CD14-positive monocyte (primary cell): Measurements from ENCODE around the gene ZNF800. TPM values are rescaled to one million over a fixed set of nuclear protein-coding genes. Genes with fewer than 3 reads are reported as not detected.
"Not testable (repeated sequence)": the region's sequence is repeated elsewhere in the genome, so short reads cannot be mapped to it uniquely, and the experiment has no call there.

ENCODE experiments used
- DNase-seq, 3 donors: peaks; one replicate each; pipeline ENCODE4 v3.0.0-alpha.2; 2011 to 2022
- H2AFZ ChIP-seq: 2 replicates; pipeline ENCODE4 v1.6.0; 2012; ENCODE audit warnings: mild to moderate bottlenecking, low read depth, low read length, inconsistent platforms; ENCODE audit not compliant: insufficient read depth, poor library complexity, severe bottlenecking
- H3K27ac ChIP-seq, 2 donors: 1 replicate in 1 of 2; 2 replicates in 1 of 2; pipeline ENCODE4 v1.5.1; 2012 to 2013; ENCODE audit warnings: low read length in 2 of 2, control low read depth in 1 of 2, inconsistent platforms in 1 of 2, low read depth in 1 of 2, mild to moderate bottlenecking in 1 of 2
- H3K27me3 ChIP-seq, 2 donors: one replicate each; pipeline versions ENCODE4 v1.6.0 to v1.6.1; 2011 to 2013; ENCODE audit warnings: low read length in 2 of 2; ENCODE audit not compliant: control insufficient read depth in 2 of 2, insufficient read depth in 2 of 2
- H3K36me3 ChIP-seq, 2 donors: replicated peaks in 1 of 2; 1 replicate in 1 of 2; 2 replicates in 1 of 2; pipeline versions ENCODE4 v1.5.1 to v1.6.1; 2012 to 2013; ENCODE audit warnings: low read length in 2 of 2, control low read depth in 1 of 2, inconsistent platforms in 1 of 2, mild to moderate bottlenecking in 1 of 2; ENCODE audit not compliant: insufficient read depth in 2 of 2, control insufficient read depth in 1 of 2
- H3K4me1 ChIP-seq, 2 donors: 1 replicate in 1 of 2; 2 replicates in 1 of 2; pipeline versions ENCODE4 v1.5.1 to v1.6.1; 2012 to 2013; ENCODE audit warnings: low read length in 2 of 2, control low read depth in 1 of 2, inconsistent platforms in 1 of 2, mild to moderate bottlenecking in 1 of 2, moderate library complexity in 1 of 2; ENCODE audit not compliant: insufficient read depth in 2 of 2, control insufficient read depth in 1 of 2
- H3K4me2 ChIP-seq: replicated peaks from 2 replicates; pipeline ENCODE3; 2012; ENCODE audit warnings: low read length, moderate library complexity, mild to moderate bottlenecking; ENCODE audit not compliant: poor library complexity, severe bottlenecking; ENCODE audit errors: extremely low read depth
- H3K4me3 ChIP-seq, 3 experiments: fragments of 200-600 bp in 1 of 3; sonication (generic) in 1 of 3; replicated peaks in 1 of 3; 1 replicate in 2 of 3; 2 replicates in 1 of 3; pipeline ENCODE4 v1.5.1; 2011 to 2013; ENCODE audit warnings: low read length in 3 of 3, mild to moderate bottlenecking in 3 of 3, control low read depth in 2 of 3, low read depth in 2 of 3, inconsistent platforms in 1 of 3, moderate library complexity in 1 of 3
- H3K79me2 ChIP-seq: 2 replicates; pipeline ENCODE4 v1.6.0; 2012; ENCODE audit warnings: mild to moderate bottlenecking, control low read depth, inconsistent platforms, low read length, moderate library complexity; ENCODE audit not compliant: insufficient read depth
- H3K9ac ChIP-seq: 2 replicates; pipeline ENCODE4 v1.6.0; 2017; ENCODE audit warnings: low read length, mild to moderate bottlenecking; ENCODE audit not compliant: insufficient read depth, poor library complexity, severe bottlenecking
- H3K9me3 ChIP-seq, 2 donors: replicated peaks in 1 of 2; 1 replicate in 1 of 2; 2 replicates in 1 of 2; pipeline versions ENCODE4 v1.5.1 to v1.6.1; 2012 to 2013; ENCODE audit warnings: low read length in 2 of 2, control low read depth in 1 of 2; ENCODE audit not compliant: control insufficient read depth in 1 of 2, insufficient read depth in 1 of 2
- H4K20me1 ChIP-seq: 2 replicates; pipeline ENCODE4 v1.6.0; 2012; ENCODE audit warnings: mild to moderate bottlenecking, low read length, control low read depth, moderate library complexity; ENCODE audit not compliant: insufficient read depth
- H3K27ac Mint-ChIP-seq, 7 donors: one replicate each; pipeline ENCODE4 v1.8.0; 2020; ENCODE audit warnings: mild to moderate bottlenecking in 7 of 7, mixed read lengths in 7 of 7, moderate library complexity in 6 of 7, inconsistent platforms in 2 of 7
- H3K27me3 Mint-ChIP-seq, 3 donors: one replicate each; pipeline ENCODE4 v1.8.0; 2021 to 2022; ENCODE audit warnings: low read depth in 3 of 3, mild to moderate bottlenecking in 3 of 3, mixed read lengths in 3 of 3, moderate library complexity in 3 of 3, inconsistent platforms in 1 of 3
- H3K36me3 Mint-ChIP-seq, 2 donors: one replicate each; pipeline ENCODE4 v1.8.0; 2020; ENCODE audit warnings: mixed read lengths in 2 of 2, inconsistent platforms in 1 of 2, mild to moderate bottlenecking in 1 of 2
- H3K4me1 Mint-ChIP-seq: one replicate; pipeline ENCODE4 v1.8.0; 2020; ENCODE audit warnings: mild to moderate bottlenecking, mixed read lengths
- H3K4me3 Mint-ChIP-seq, 2 donors: one replicate each; pipeline ENCODE4 v1.8.0; 2020; ENCODE audit warnings: mild to moderate bottlenecking in 2 of 2, mixed read lengths in 2 of 2, moderate library complexity in 1 of 2
- H3K9me3 Mint-ChIP-seq, 7 donors: one replicate each; pipeline ENCODE4 v1.8.0; 2020 to 2022; ENCODE audit warnings: mixed read lengths in 7 of 7, mild to moderate bottlenecking in 6 of 7, moderate library complexity in 6 of 7, inconsistent platforms in 2 of 7
- CTCF ChIP-seq: fragments of 200-600 bp; IDR thresholded peaks from one replicate; pipeline ENCODE4 v1.8.0; 2022; ENCODE audit warnings: antibody characterized with exemption, mild to moderate bottlenecking
- WGBS: methylation state at CpG from one replicate; pipeline ENCODE4 v1.1.5; 2013; ENCODE audit warnings: missing lambda C conversion rate; ENCODE audit not compliant: insufficient coverage; 5-methylcytosine and 5-hydroxymethylcytosine counted together
- intact Hi-C, 2 donors: fragments of 100-400 bp; cut with micrococcal nuclease; formaldehyde crosslinking; loops; one replicate each; pipeline versions ENCODE4 v1.15.0 to v1.15.1; 2023
- polyA plus RNA-seq, 3 donors: library from polyadenylated mRNA; depleted of rRNA in 1 of 3; unstranded in 2 of 3; stranded (reverse) in 1 of 3; fragments of 300-500 nt in 2 of 3; fragments of >200 nt in 1 of 3; fragmentation: Illumina TruSeq in 2 of 3; gene quantifications; 1 replicate in 2 of 3; 2 replicates in 1 of 3; pipeline ENCODE4 v1.2.3, GENCODE V29; 2012 to 2021

Gene ZNF800
- polyA plus RNA-seq, 3 donors: 11.8 to 19.6 (median 16.2) TPM

GRCh38 chr7:127404286-127405072, 12.0 kb upstream of the ZNF800 start:
- Mint-ChIP-seq H3K4me3 (no peak overlapping the region), H3K27me3 (peaks cover 22 to 41% (median 23%) of the 10 kb centered on the region in 3 donors), H3K27ac (no peak overlapping the region), H3K9me3 (peaks cover 0 to 3% (median 0%) of the 10 kb centered on the region in 7 donors), H3K36me3 (no peaks in the 10 kb centered on the region), H3K4me1 (no peaks in the 10 kb centered on the region)
- no CpG with 5 or more reads among the region's 3 CpGs for WGBS
- Histone ChIP-seq H3K4me3 (no peak overlapping the region), H2AFZ (no peak overlapping the region), H3K27ac (no peak overlapping the region), H3K9ac (no peak overlapping the region), H3K79me2 (no peaks in the 10 kb centered on the region), H3K4me1 (no peaks in the 10 kb centered on the region), H4K20me1 (no peaks in the 10 kb centered on the region), H3K36me3 (no peaks in the 10 kb centered on the region), H3K9me3 (no peaks in the 10 kb centered on the region), H3K27me3 (peaks cover 25 to 48% of the 10 kb centered on the region in 2 donors), H3K4me2 (no peak overlapping the region)
- intact Hi-C loops: no loop called here
- no peak for DNase-seq
- no peak for TF ChIP-seq CTCF

- no peak overlapping the region for H3K4me2 ChIP-seq
- H3K9me3 Mint-ChIP-seq: peaks cover 0 to 4% (median 2%) of the 10 kb centered on the region in 7 donors
- intact Hi-C loops: loop anchor here in 1 of 2 donors (10.0 kb wide), 1 partner anchor 259 kb away; the partner anchor contains the start of gene SND1
- peak overlapping the region in 1 of 2 donors; percentile 21 for H3K4me3 Mint-ChIP-seq
- peaks cover 19 to 31% (median 28%) of the 10 kb centered on the region in 3 donors for H3K27me3 Mint-ChIP-seq
- peaks cover 11 to 16% of the 10 kb centered on the region in 2 donors for H3K4me1 ChIP-seq
- peaks cover 15% of the 10 kb centered on the region for H3K79me2 ChIP-seq
- peaks cover 26% of the 10 kb centered on the region for H3K4me1 Mint-ChIP-seq
- no peak overlapping the region for H3K9ac ChIP-seq
- peak; percentile 80 to 87 (median 86) for DNase-seq
- H3K36me3 Mint-ChIP-seq: peaks cover 4% of the 10 kb centered on the region in 2 donors
- no peaks in the 10 kb centered on the region for H3K9me3 ChIP-seq
- peaks cover 6 to 18% of the 10 kb centered on the region in 2 donors for H3K27me3 ChIP-seq
- no peaks in the 10 kb centered on the region for H4K20me1 ChIP-seq
- TF ChIP-seq CTCF: peak; percentile 29
- no peak overlapping the region for H3K4me3 ChIP-seq
- WGBS: 67% methylated on average over 1 of the region's 1 CpG
- peak overlapping the region in 5 of 7 donors; percentile 22 to 76 (median 43) for H3K27ac Mint-ChIP-seq
- H3K36me3 ChIP-seq: no peaks in the 10 kb centered on the region
- H2AFZ ChIP-seq: no peak overlapping the region
- H3K27ac ChIP-seq: no peak overlapping the region
These were observed 3.7 kb upstream of the ZNF800 start for GRCh38 chr7:127396184-127396583.

GRCh38 chr7:127395104-127395503, 2.6 kb upstream of the ZNF800 start:
- DNase-seq: peak in 1 of 3 donors; percentile 19
- not testable (repeated sequence) for H3K9me3 Mint-ChIP-seq, H4K20me1 ChIP-seq, H2AFZ ChIP-seq, H3K9me3 ChIP-seq, H3K4me3 ChIP-seq, H3K36me3 ChIP-seq, H3K27ac ChIP-seq, H3K4me2 ChIP-seq, H3K27ac Mint-ChIP-seq, H3K9ac ChIP-seq
- Mint-ChIP-seq H3K4me1 (peaks cover 36% of the 10 kb centered on the region), H3K27me3 (peaks cover 16 to 27% (median 26%) of the 10 kb centered on the region in 3 donors), H3K4me3 (peak overlapping the region in 1 of 2 donors; percentile 41), H3K36me3 (peaks cover 10 to 12% of the 10 kb centered on the region in 2 donors)
- H3K27me3 ChIP-seq: peaks cover 4 to 13% of the 10 kb centered on the region in 2 donors
- H3K4me1 ChIP-seq: peaks cover 16 to 26% of the 10 kb centered on the region in 2 donors
- H3K79me2 ChIP-seq: peaks cover 26% of the 10 kb centered on the region
- intact Hi-C loops: loop anchor here in 1 of 2 donors (10.0 kb wide), 1 partner anchor 260 kb away; the partner anchor contains the start of gene SND1
- WGBS: no CpG with 5 or more reads among the region's 1 CpG
